Measurements from ENCODE around the gene NAA15.

The NAA15 gene

GRCh38 chr4:139266583-139267257, 34.6 kb upstream of the NAA15 start:
- DNase-seq (ENCODE audit: low read depth) = peak; percentile 88
- no peak for TF ChIP-seq CTCF (conservative IDR thresholded peaks at IDR 0.05; ENCODE audit: low read depth, low read length)
- H3K4me3 ChIP-seq (ENCODE audit: low read depth, low read length) = peak overlapping the region; percentile 41

- TF ChIP-seq CTCF (conservative IDR thresholded peaks at IDR 0.05; ENCODE audit: low read depth, low read length) = no peak
- H3K4me3 ChIP-seq (ENCODE audit: low read depth, low read length) = no peak overlapping the region
- no peak for DNase-seq (ENCODE audit: low read depth)
Observed at GRCh38 chr4:139267301-139267700, 34.0 kb upstream of the NAA15 start.

- no peak for TF ChIP-seq CTCF (conservative IDR thresholded peaks at IDR 0.05; ENCODE audit: low read depth, low read length)
- no peak overlapping the region for H3K4me3 ChIP-seq (ENCODE audit: low read depth, low read length)
- DNase-seq (ENCODE audit: low read depth) = no peak
Observed at GRCh38 chr4:139273835-139274234, 27.5 kb upstream of the NAA15 start.

GRCh38 chr4:139274790-139275189, 26.5 kb upstream of the NAA15 start:
- TF ChIP-seq CTCF (conservative IDR thresholded peaks at IDR 0.05; ENCODE audit: low read depth, low read length) = no peak
- H3K4me3 ChIP-seq (ENCODE audit: low read depth, low read length) = no peak overlapping the region
- no peak for DNase-seq (ENCODE audit: low read depth)

GRCh38 chr4:139275281-139275735, 26.0 kb upstream of the NAA15 start:
- no peak for TF ChIP-seq CTCF (conservative IDR thresholded peaks at IDR 0.05; ENCODE audit: low read depth, low read length)
- DNase-seq (ENCODE audit: low read depth) = no peak
- H3K4me3 ChIP-seq (ENCODE audit: low read depth, low read length) = no peak overlapping the region

- peak overlapping the region; percentile 66 for H3K4me3 ChIP-seq (ENCODE audit: low read depth, low read length)
- no peak for TF ChIP-seq CTCF (conservative IDR thresholded peaks at IDR 0.05; ENCODE audit: low read depth, low read length)
- DNase-seq (ENCODE audit: low read depth) = peak; percentile 37
Observed at GRCh38 chr4:139278485-139278884, 22.8 kb upstream of the NAA15 start.

Data from choroid plexus epithelial cell (primary cell).